Metanephros (tissue), 2 donors: ENCODE measurements around the gene TAS2R46. TPM values are rescaled to one million over a fixed set of nuclear protein-coding genes. Genes with fewer than 3 reads are reported as not detected.

Experiments used
- small RNA-seq: library from RNA; depleted of rRNA; stranded (forward); fragments of <200 nt; gene quantifications from one replicate; pipeline ENCODE3, GENCODE V24; 2014; ENCODE audit warnings: low replicate concordance
- total RNA-seq: library from RNA; depleted of rRNA; stranded (reverse); fragments of >200 nt; gene quantifications from one replicate; pipeline ENCODE4 v1.2.3, GENCODE V29; 2014

The TAS2R46 gene
- 6.7 TPM for total RNA-seq

GRCh38 chr12:11062194-11062593, at the start of gene TAS2R46:
Gene TAS2R46, minus strand, starts transcription at chr12:11062294. Its CDS starts 0 bp downstream, at chr12:11062294.

GRCh38 chr12:11092128-11092527, 30.0 kb upstream of the TAS2R46 start, which contains the start of gene TAS2R43:
Gene TAS2R43, minus strand, starts transcription at chr12:11092313. Its CDS starts 84 bp downstream, at chr12:11092229.

GRCh38 chr12:11031307-11031706, 30.8 kb downstream of the TAS2R46 start, which contains the start of gene TAS2R31:
Gene TAS2R31, minus strand, starts transcription at chr12:11031407. Its CDS starts 72 bp downstream, at chr12:11031335.

GRCh38 chr12:11022520-11022919, 39.6 kb downstream of the TAS2R46 start, which contains the start of gene TAS2R19:
Gene TAS2R19, minus strand, starts transcription at chr12:11022620. Its CDS starts 49 bp downstream, at chr12:11022571.

Small RNA genes within 50 kb of the gene (small RNA-seq; reads per million reads assigned to genes)
- gene AC018630.1: not detected

Other genes starting within 250 kb of the TAS2R46 start
- gene TAS2R10, start 235.9 kb downstream of the TAS2R46 start, total RNA-seq: 1.6 TPM
- 7.2 TPM for gene PRR4, start 212.8 kb downstream of the TAS2R46 start, total RNA-seq
- gene PRH1, start 178.0 kb downstream of the TAS2R46 start, total RNA-seq: 67.3 TPM
- 5.3 TPM for gene TAS2R13, start 152.7 kb downstream of the TAS2R46 start, total RNA-seq
- 0.70 TPM for gene PRH2, start 133.1 kb downstream of the TAS2R46 start, total RNA-seq
- gene TAS2R14, start 123.0 kb downstream of the TAS2R46 start, total RNA-seq: 8.2 TPM
- gene TAS2R50, start 75.4 kb downstream of the TAS2R46 start, total RNA-seq: 7.0 TPM
- 9.4 TPM for gene TAS2R20, start 64.0 kb downstream of the TAS2R46 start, total RNA-seq
- 14.1 TPM for gene TAS2R19, start 39.7 kb downstream of the TAS2R46 start, total RNA-seq
- gene TAS2R31, start 30.9 kb downstream of the TAS2R46 start, total RNA-seq: 18.9 TPM
- gene TAS2R43, start 30.0 kb upstream of the TAS2R46 start, total RNA-seq: 10.3 TPM
- gene TAS2R30, start 72.3 kb upstream of the TAS2R46 start, total RNA-seq: 15.6 TPM
- 6.7 TPM for gene SMIM10L1, start 108.9 kb upstream of the TAS2R46 start, total RNA-seq
- gene TAS2R42, start 124.6 kb upstream of the TAS2R46 start, total RNA-seq: not detected
- gene PRB3, start 207.4 kb upstream of the TAS2R46 start, total RNA-seq: not detected
- gene PRB4, start 248.1 kb upstream of the TAS2R46 start, total RNA-seq: not detected